Sigmoid colon (tissue), 4 donors: Measurements from ENCODE around the gene PDE9A.

ENCODE experiments used
- CTCF ChIP-seq, 4 experiments: fragments of 450-650 bp in 3 of 4; fragments of 200-600 bp in 1 of 4; IDR thresholded peaks; one replicate each; pipeline ENCODE4 v1.5.1; 2016 to 2019; ENCODE audit warnings: antibody characterized with exemption in 4 of 4, mild to moderate bottlenecking in 3 of 4, moderate library complexity in 2 of 4
- EP300 ChIP-seq, 4 donors: sonication (generic); formaldehyde crosslinking; IDR thresholded peaks; one replicate each; pipeline ENCODE4 v1.6.1; 2017; ENCODE audit warnings: antibody characterized with exemption in 4 of 4
- POLR2A ChIP-seq, 2 donors: fragments of 450-650 bp; IDR thresholded peaks; one replicate each; pipeline ENCODE4 v1.6.1; 2016; ENCODE audit warnings: antibody characterized with exemption in 2 of 2, mild to moderate bottlenecking in 2 of 2, moderate library complexity in 2 of 2

GRCh38 chr21:42777757-42778344 lies 124.4 kb downstream of the PDE9A start:
- no peak for TF ChIP-seq CTCF (IDR thresholded peaks at IDR 0.05)
- no peak for TF ChIP-seq POLR2A (IDR thresholded peaks at IDR 0.05)
- no peak for TF ChIP-seq EP300 (IDR thresholded peaks at IDR 0.05)
